T-helper 1 cell treated with Interleukin-12 subunit alpha and Interleukin-12 subunit beta and Interleukin-4 antibody, amounts not matched to agents 30 ng/mL and 1 ng/mL, for 36 hours (primary cell): ENCODE data around the gene ZER1. TPM values are rescaled to one million over a fixed set of nuclear protein-coding genes. Genes with fewer than 3 reads are reported as not detected.
"Not testable (repeated sequence)": the region's sequence is repeated elsewhere in the genome, so short reads cannot be mapped to it uniquely, and the experiment has no call there.

Experiments
- intact Hi-C: fragments of 100-400 bp; cut with micrococcal nuclease; formaldehyde crosslinking; loops from one replicate; pipeline ENCODE4 v1.15.1; 2024
- total RNA-seq: library from RNA; stranded (reverse); gene quantifications from 2 replicates; pipeline ENCODE4 v1.2.3, GENCODE V29; 2022

Gene ZER1
- 22.7 and 23.7 TPM in 2 replicates for total RNA-seq

DNA sequence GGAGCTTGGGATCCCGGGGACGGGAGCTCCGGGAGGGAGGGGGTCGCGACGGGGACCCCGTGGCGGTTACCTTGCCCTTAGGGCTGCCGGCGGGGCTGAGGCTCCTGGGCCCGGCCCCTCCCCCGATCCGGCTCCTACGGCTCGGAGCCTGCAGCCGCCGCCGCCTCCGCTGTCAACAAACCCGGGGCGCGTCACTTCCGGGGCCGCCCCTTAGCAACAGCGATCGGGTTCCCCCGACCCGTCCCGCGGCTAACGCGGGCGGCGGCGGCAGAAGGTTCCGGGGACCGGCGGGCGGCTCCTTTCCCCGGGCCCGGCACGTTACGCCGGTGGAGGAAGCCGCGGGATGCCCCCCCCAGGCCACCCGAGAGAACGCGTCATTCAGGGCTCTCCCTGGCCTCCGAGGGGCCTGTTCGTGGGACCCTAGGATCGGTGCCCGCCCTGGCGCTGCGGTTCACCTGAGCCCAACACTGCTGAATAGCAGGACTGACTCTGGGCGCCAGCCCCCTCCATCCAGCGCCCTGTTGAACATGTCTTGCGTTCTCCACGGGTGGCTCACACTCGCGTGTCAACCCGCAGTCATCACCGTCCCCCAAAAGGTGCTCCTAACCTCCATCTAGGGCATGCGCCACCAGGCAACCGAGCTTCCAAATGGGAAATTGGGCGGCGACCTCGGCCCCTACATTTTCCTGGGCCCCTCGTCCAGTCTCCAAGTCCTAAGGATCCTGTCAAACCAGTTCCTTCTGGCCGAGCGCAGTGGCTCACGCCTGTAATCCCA lies at the start of gene ZER1:
Gene ZER1 (minus strand): TSS at position 183 of the 775 bp plus-strand sequence. CDS start 16,362 bp downstream, outside the sequence.
- intact Hi-C loops: loop anchor here (1.0 to 5.0 kb wide), 16 partner anchors 15 to 870 kb away; partner anchors contain the start of genes ASB6, COQ4, DOLK and DYNC2I2

DNA sequence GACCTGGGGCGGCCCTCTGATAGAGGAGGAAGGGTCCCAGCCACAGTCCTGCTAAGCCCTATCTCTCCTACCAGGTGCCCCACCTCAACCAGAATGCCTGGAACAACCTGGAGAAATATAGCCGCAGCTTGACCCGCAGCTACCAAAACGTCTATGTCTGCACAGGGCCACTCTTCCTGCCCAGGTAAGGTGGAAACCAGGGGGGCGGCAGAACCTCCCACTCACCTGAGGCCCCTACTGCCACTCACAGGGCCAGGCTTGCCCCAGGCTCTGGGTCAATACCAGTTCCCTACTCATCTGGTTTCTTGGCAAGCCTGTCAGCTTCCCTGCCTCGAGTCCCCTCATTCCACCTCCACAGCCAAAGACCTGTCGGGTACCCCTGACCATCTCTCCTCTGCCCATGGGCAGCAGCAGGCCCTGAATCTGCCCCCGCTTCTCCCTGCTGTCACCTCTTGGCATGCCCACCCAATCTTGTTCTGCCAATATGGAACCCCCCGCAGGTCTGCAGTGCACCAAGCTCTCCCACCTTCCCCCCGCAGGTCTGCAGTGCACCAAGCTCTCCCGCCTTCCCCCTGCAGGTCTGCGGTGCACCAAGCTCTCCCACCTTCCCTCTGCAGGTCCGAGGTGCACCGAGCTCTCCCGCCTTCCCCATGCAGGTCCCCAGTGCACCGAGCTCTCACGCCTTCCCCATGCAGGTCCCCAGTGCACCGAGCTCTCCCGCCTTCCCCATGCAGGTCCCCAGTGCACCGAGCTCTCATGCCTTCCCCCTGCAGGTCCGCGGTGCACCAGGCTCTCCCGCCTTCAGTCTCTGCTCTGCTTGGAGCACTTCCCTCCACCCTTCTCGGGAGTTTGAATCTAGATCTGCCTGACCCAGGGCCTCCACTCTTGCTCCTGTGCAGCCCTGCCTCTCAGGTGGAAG lies 49.2 kb upstream of the ZER1 start:
- intact Hi-C loops: no loop called here

DNA sequence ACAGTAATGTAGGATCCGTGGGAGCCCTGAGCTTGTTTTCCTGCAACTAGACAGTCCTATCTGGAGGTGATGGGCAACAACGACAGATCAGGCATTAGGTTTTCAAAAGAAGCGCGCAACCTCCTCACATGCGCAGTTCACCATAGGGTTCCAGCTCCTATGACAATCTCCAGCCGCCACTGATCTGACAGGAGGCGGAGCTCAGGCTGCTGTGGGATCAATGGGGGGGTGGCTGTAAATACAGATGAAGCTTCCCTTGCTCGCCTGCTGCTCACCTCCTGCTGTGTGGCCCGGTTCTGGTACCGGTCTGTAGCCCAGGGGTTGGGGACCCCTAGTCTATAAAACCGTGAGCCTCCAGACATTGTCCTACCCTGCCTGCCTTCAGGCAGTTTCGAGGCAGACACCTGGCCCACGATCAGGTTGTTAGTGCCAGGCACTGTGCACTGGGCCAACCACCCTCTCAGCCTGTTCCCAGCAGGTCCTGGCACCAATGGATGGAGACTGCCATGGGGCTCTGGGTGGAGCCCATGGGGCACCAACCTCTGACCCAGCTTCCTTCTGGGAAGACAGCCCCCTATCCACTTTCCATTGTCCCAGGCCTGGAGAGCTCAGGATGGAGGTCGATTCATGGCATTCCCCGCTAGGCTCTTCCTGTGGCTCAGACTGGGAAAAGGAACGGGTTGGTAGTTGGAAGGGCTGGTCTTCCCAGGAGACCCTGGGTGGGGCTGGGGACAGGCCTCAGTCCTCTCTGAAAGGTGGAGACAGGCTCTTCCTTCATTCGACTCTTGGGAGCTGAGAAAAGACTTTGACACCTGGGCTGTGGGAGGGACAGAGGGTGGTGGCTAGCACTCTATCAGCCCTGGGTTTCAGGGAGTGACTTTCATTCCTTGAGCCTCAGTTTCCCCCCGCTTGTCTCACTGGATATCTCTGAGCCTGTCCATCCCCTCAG lies 48.3 kb upstream of the ZER1 start:
- intact Hi-C loops: loop anchor here (2.0 to 5.0 kb wide), 3 partner anchors 171 to 592 kb away; partner anchors contain the start of gene SPTAN1

DNA sequence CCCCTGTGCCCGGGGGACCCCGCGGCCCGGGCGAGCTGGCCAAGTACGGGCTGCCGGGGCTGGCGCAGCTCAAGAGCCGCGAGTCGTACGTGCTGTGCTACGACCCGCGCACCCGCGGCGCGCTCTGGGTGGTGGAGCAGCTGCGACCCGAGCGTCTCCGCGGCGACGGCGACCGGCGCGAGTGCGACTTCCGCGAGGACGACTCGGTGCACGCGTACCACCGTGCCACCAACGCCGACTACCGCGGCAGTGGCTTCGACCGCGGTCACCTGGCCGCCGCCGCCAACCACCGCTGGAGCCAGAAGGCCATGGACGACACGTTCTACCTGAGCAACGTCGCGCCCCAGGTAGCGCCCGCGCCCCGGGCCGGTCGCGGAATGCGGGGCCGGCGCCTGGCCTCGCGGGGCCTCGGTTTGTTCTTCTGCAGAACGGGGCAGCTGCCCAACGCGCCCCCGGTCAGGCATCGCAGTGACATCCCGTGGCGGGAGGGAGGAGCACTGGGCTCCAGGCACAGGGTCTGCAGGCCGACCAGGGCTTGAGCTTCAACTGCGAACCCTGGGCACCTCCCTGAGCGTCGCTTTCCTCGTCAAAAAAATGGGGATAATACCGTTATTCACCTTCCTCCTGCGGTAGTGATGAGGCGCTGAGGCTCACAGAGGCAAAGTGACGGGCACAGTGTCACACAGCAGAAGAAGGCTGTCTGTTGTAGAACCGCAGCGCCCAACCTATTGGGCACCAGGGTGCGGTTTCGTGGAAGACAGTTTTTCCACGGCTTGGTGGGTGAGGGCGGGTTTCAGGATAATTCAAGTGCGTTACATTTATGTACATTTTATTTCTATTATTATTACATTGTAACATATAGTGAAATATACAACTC lies 47.4 kb upstream of the ZER1 start:
- intact Hi-C loops: loop anchor here (1.0 to 5.0 kb wide), 15 partner anchors 10 to 593 kb away; partner anchors contain the start of genes DOLK, GLE1, LRRC8A and MIGA2

DNA sequence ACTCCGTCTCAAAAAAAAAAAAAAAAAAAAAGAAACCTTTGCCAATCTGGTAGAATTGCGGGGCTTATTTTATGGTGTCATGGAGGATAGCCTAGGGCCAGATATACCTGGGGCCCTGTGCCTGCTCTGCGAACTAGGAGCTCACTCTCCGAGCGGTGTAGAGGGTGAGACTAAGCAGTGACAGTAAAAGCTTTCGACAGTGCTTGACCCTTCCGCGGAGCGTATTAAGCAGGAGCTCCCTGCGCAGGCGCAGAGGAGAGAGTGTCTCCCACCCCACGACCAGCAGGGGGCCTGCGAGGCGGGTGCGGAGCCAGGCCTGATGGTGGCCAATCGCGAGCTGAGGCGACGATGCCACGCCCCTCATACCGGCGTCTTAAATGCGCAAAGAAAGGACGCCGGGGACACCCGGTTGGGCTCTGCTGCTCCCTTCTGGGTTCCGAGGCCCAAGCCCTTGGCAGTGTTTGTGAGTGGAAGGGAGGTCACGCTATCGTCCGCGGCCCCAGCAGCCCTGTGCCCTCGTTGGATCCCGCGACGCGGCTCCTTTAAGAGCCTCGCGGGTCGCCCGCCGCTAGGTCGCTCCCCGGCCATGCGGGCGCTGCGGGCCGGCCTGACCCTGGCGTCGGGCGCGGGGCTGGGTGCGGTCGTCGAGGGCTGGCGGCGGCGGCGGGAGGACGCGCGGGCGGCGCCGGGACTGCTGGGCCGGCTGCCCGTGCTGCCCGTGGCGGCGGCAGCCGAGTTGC lies 46.5 kb upstream of the ZER1 start, which contains the start of gene ENDOG:
Gene ENDOG (plus strand): TSS at position 402 of the 740 bp plus-strand sequence. CDS start 185 bp downstream, at position 587.
- intact Hi-C loops: loop anchor here (1.0 to 5.0 kb wide), 15 partner anchors 11 to 594 kb away; partner anchors contain the start of genes DOLK, GLE1, LRRC8A and MIGA2

DNA sequence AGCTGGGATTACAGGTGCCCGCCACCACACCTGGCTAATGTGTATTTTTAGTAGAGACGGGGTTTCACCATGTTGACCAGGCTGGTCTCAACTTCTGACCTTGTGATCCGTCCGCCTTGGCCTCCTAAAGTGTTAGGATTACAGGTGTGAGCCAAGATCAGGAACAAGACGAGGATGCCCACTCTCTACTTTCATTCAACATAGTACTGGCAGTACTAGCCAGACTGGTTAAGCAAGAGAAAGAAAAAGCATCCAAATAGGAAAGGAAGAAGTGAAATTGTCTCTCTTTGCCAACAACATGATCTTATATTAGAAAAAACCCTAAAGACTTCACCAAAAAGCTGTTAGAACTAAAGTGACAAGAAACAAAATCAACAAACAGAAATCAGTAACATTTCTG lies 39.1 kb upstream of the ZER1 start:
- intact Hi-C loops: no loop called here

DNA sequence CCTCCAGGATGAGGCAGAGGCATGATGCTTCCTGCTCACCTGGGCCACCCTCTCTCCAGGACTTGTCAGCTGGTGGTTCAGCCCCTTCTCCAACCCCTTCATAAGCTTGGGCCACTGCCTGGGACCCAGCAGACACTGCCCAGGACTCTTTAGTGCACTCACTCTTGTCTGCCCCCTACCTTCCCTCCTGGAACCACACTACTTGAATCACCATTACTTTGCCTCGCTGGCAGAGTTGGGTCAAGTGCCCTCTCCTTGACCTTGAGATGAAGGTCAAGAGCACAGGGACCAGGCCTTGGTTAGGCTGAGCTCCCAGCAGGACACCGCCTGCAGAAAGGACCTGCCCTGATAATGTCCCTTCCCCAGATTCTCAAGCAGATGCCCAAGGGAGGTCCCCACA lies 38.1 kb upstream of the ZER1 start:
- intact Hi-C loops: no loop called here

DNA sequence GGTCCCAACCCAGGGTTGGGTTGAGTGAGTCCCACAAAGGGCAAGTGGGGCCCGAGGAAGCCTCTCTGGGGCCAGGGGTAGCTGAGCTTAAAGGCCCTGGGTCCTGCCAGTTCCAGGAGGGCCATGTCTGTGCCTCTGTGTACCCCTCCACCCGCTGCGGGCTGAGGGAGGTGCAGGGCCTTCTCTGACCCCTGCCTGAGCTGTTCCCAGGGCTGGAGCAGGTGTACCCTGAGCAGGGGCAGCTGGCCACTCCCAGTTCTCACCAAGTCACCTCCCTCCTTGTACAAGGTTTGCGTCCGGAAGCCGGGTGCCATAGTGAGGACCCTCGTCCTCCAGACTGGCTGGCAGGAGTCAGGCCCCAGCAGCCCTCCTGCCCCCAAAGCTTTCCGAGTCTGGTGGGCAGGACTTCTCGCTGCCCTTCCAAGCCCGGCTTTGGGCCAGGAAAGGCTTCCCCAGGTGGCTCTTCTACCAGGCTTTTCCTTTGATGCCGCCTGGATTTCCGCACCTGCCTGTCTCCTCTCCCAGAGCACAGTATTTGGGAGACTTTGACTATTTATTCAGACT lies 37.4 kb upstream of the ZER1 start:
- intact Hi-C loops: no loop called here

DNA sequence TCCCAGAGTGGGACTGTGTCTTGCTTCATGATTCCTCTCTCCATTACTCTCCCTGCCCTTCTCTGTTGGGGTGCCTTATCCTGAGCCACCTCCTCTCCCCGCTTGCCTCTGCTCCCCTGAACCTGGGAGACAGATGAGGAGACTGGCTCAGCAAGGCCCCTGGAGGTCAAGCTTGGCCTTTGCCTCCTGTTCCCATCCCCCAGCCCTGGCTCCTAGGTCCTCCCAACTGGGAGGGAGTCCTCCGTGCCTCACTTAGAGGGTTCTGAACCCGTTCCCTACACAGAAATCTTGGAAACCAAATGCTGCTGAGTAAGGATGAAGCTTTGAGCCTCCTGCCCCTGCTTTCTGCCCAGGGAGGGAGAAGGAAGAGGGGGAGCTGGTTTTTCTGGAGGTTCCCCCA lies 36.8 kb upstream of the ZER1 start:
- intact Hi-C loops: no loop called here

DNA sequence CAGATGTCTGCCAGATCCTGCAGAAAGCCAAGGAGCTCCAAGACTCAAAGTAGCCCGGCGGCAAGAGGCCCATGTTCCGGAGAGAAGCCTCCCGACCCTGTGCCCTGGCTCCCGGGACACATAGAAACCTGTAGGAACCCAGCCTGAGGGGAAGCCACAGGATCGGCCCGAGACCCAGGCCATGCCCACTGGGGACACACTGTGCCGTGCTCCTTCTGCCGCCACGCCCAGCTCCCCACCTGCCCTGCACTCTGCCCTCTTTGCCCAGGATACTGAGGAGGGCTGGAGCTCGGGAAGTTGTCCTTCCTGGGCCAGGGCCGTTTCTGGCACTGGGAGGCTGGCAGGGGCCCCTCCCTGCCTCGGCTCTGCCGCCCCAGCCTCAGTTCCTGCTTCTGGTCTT lies 36.1 kb upstream of the ZER1 start:
- intact Hi-C loops: no loop called here

DNA sequence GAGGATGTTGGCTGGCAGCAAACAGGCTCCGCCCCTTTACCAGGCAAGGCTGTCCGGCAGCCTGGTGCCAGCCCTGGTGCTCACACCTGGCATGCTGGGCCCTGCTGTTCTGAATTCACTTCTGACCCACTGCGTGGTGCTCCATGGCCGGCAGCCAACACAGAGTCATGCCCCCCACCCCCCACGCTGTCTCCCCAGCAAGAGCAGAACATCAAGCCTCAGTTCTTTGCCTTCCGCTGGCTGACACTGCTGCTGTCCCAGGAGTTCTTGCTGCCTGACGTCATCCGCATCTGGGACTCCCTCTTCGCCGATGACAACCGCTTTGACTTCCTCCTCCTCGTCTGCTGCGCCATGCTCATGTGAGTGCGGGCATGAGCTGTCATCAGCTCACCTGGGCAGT lies 33.9 kb upstream of the ZER1 start:
- intact Hi-C loops: no loop called here

DNA sequence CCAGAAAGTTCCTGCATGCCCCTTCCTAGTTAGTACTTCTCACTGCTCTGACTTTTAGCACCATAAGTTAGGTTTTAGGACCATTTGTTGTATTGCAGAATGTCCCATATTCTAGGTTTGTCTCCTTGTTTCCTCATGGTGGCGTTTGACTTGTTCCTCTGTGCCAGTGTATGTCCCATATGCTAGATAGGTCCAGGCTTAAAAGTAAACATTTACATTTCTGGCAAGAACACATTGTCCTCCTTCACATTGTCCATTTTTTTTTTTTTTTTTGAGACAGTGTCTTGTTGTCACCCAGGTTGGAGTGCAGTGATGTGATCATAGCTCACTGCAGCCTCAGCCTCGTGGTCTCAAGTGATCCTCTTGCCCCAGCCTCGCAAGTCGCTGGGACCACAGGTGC lies 30.8 kb upstream of the ZER1 start:
- intact Hi-C loops: no loop called here

DNA sequence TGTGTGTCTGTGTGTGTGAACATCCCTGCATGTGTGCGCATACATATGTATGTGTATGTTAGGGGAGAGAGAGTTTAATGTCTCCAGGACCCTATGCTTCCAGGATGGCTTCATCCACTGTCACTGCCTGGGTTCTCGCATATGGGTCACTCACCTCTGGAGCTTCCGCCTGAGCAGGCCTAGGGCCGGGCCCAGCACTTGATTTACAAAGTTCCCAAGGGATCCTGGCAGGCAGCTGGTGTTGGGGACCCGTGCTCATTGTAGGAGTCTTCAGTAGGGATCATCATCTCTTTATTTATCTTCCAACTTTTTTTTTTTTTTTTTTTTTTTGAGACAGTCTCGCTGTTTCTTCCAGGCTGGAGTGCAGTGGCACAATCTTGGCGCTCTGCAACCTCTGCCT lies 28.3 kb upstream of the ZER1 start:
- intact Hi-C loops: no loop called here

DNA sequence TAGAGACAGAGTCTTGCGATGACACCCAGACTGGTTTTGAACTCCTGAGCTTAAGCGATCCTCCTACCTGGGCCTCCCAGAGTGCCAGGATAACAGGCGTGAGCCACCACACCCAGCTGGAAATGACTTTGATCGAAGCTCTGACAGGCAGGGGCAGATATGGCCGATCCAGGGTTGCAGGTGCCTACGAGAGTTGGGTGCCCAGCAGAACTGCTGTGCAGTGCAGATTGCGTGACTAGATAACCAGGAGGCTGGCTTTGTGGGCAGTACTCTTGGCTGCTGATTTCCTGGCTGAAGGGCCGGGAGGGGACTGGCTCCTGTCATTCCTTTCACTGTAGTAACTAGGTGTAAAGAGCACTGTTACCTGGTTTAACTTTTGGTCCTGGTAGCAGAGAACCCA lies 27.2 kb upstream of the ZER1 start:
- intact Hi-C loops: no loop called here

DNA sequence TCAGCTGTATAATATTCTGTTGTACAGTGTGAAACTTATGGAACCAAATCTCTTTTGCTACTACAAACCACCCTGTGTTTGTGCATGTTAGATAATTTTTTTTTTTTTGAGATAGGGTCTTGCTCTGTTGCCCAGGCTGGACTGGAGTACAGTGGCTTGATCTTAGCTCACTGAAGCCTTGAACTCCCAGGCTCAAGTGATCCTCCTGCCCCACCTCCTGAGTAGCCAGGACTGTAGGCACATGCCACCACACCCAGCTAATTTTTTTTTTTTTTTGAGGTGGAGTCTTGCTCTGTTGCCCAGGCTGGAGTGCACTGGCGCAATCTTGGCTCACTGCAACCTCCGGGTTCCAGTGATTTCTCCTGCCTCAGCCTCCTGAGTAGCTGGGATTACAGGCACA lies 23.2 kb upstream of the ZER1 start:
- intact Hi-C loops: not testable (repeated sequence)

DNA sequence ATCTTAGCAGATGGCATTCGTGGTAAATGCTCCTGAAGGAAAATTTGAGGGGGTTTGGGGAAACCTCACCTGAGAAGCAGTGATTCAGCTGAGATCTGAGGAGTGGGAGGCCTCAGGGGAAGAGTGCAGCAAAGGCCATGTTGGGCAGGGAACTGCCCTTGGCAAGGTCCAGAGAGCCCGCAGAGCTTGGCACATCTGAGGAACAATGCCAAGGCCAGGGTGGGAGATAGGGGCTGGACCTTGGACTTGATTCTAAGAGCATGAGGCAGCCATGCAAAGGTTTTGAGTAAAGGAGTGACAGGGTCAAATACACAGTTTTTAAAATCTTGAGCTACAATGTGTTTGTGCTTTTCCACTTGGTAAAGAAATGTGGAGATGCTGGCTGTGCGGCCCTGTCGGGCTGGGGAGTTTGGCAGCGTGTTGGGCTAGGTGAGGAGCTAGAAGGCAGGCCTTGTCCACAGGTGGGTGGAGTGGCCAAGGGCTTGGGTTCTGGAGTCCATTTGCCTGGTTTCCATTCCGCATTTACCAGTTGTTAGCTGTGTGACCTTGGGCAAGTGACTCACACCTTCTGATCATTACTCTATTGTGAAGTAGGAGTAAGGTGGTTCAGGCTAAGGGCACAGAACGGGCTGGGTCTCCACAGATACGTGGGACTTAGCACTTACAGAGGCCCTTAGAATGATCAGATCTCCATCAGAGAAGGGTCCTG lies 21.4 kb upstream of the ZER1 start:
- intact Hi-C loops: no loop called here

DNA sequence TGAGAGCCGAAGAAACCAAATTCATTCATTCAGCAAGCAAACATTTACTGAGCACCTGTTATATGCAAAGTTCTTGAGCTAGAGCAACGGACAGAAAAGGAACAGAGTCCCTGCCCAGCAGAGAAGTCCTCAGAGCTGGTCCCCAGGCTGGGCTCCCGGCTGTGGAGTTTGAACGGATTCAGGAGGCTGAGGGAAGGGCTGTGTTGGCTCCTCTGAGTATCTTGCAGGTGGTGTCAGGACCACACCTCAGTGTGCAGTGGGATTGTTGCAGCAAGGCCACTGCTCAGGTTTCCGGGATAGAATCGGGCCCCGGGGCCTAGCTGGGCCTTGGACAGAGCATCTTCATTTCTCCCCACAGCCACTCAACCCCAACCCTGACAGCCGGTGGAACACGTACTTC lies 20.4 kb upstream of the ZER1 start:
- intact Hi-C loops: no loop called here

DNA sequence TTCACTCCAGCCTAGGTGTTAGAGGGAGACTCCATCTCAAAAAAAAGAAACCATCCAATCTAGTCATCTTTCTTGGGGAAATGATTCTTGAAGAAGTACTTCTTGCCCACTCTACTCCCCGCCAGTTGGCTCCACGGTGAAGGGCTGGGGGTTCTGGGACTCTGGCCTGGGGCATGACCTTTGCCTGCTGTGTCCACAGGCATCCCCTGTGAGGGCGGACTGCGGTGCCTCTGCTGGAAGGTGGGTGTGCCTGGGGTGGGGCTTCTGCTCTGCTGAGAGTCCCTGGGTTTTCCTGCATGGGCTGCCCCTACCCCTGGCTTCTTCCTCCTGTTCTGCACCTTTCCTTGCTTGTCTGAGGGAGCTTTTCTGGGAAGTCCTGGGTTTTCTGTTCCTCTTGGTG lies 18.8 kb upstream of the ZER1 start:
- intact Hi-C loops: no loop called here
